HepG2 (cell line): ENCODE results near the gene METTL26. TPM values are rescaled to one million over a fixed set of nuclear protein-coding genes. Genes with fewer than 3 reads are reported as not detected.
A peak's percentile ranks its signal among the peaks of the same experiment; 100 is the strongest.

Source experiments
- ARNT ChIP-seq: fragments of 450-650 bp; IDR thresholded peaks from 2 replicates; pipeline ENCODE4 v1.6.1; 2017
- FOXK1 ChIP-seq: sonication (generic); formaldehyde crosslinking; IDR thresholded peaks from 2 replicates; pipeline ENCODE4 v1.4.0; 2020; ENCODE audit warnings: low read depth, missing genetic modification reagents, borderline replicate concordance
- GLI4 ChIP-seq: sonication (generic); formaldehyde crosslinking; IDR thresholded peaks from 2 replicates; pipeline ENCODE4 v1.5.1; 2020; ENCODE audit warnings: missing genetic modification reagents, mild to moderate bottlenecking, moderate library complexity, borderline replicate concordance
- HOXA5 ChIP-seq: sonication (generic); formaldehyde crosslinking; IDR thresholded peaks from 2 replicates; pipeline ENCODE4 v1.4.0; 2020; ENCODE audit warnings: missing genetic modification reagents
- KDM6A ChIP-seq: IDR thresholded peaks from 2 replicates; pipeline ENCODE4 v1.6.1; 2016; ENCODE audit warnings: low read depth
- NR2F6 ChIP-seq, 2 experiments: IDR thresholded peaks; 2 replicates each; pipeline ENCODE4 v1.6.1; 2016; ENCODE audit warnings: antibody characterized with exemption in 1 of 2, mild to moderate bottlenecking in 1 of 2
- ZNF446 ChIP-seq: sonication (generic); formaldehyde crosslinking; IDR thresholded peaks from 2 replicates; pipeline ENCODE4 v1.5.0; 2020; ENCODE audit warnings: mild to moderate bottlenecking, missing genetic modification reagents
- polyA plus RNA-seq, 8 experiments: library from polyadenylated mRNA; depleted of rRNA in 3 of 8; stranded (reverse) in 7 of 8; unstranded in 1 of 8; fragments of >200 nt; fragmentation: Illumina TruSeq in 4 of 8; extraction: Trizol in 4 of 8; gene quantifications; 2 replicates each; pipeline versions ENCODE4 v1.2.1 to v1.2.3, GENCODE V29; 2011 to 2016; ENCODE audit warnings: low read depth in 4 of 8, missing spikeins in 1 of 8, mixed read lengths in 1 of 8; ENCODE audit not compliant: insufficient read depth in 1 of 8
- total RNA-seq, 5 experiments: library from RNA; depleted of rRNA; stranded (reverse); fragments of >200 nt; fragmentation: Illumina TruSeq; extraction: Trizol; gene quantifications; 2 replicates each; pipeline ENCODE4 v1.2.3, GENCODE V29; 2016; ENCODE audit warnings: low read depth in 1 of 5
- TF ChIP-seq, protein P1 (sequence below): sonication (generic); formaldehyde crosslinking; IDR thresholded peaks from 2 replicates; pipeline ENCODE4 v1.5.1; 2020; ENCODE audit warnings: missing genetic modification reagents, mild to moderate bottlenecking, borderline replicate concordance
- TF ChIP-seq, protein P2 (sequence below): sonication (generic); formaldehyde crosslinking; IDR thresholded peaks from 2 replicates; pipeline ENCODE4 v1.8.0; 2022; ENCODE audit warnings: missing genetic modification reagents, mild to moderate bottlenecking, moderate library complexity, borderline replicate concordance
- TF ChIP-seq, protein P3 (sequence below): sonication (generic); formaldehyde crosslinking; IDR thresholded peaks from 2 replicates; pipeline ENCODE4 v1.4.0; 2020; ENCODE audit warnings: mild to moderate bottlenecking, low read depth, missing genetic modification reagents
- TF ChIP-seq, protein P4 (sequence below): sonication (generic); formaldehyde crosslinking; IDR thresholded peaks from 2 replicates; pipeline ENCODE4 v1.5.1; 2020; ENCODE audit warnings: missing genetic modification reagents, mild to moderate bottlenecking, borderline replicate concordance
- TF ChIP-seq, protein P5 (sequence below): sonication (generic); formaldehyde crosslinking; IDR thresholded peaks from 2 replicates; pipeline ENCODE4 v1.8.1; 2023; ENCODE audit warnings: mild to moderate bottlenecking, inconsistent platforms, moderate library complexity, missing genetic modification reagents, borderline replicate concordance
- TF ChIP-seq, protein P6 (sequence below): sonication (generic); formaldehyde crosslinking; IDR thresholded peaks from 2 replicates; pipeline ENCODE4 v1.4.0; 2020; ENCODE audit warnings: missing genetic modification reagents, low read depth, mild to moderate bottlenecking, borderline replicate concordance
- TF ChIP-seq, protein P7 (sequence below): sonication (generic); formaldehyde crosslinking; IDR thresholded peaks from 2 replicates; pipeline ENCODE4 v1.8.1; 2023; ENCODE audit warnings: mild to moderate bottlenecking, missing genetic modification reagents
- TF ChIP-seq, protein P8 (sequence below): sonication (generic); formaldehyde crosslinking; IDR thresholded peaks from 2 replicates; pipeline ENCODE4 v1.4.0; 2020; ENCODE audit warnings: missing genetic modification reagents

Gene METTL26
- total and polyA plus RNA-seq, 2 of the 13 experiments (the other 11 are each of a cell fraction or from before 2014, with no cell fraction given): 65.5 to 70.1 TPM

DNA sequence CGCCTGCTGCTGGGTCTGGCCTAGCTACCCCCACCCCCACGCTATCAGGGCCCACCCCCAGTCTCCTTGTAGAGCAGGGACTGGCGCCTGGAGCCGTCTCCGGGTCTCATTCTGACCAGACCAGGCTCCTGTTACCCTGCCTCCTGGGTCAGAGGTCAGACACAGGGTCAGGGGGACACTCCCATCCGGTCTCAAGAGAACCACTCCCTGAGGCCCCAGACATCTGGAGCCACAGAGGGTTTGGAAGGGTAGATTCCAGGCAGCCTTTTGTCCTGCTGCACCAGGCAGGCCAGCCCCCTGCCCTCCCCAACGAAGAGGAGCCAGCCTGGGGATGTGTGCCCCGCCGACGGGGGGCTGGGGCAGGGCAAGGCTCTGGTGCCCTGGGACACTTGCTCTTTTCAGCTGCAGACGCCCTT is 6.3 kb downstream of the METTL26 start (continued):
- TF ChIP-seq, protein P1, sequence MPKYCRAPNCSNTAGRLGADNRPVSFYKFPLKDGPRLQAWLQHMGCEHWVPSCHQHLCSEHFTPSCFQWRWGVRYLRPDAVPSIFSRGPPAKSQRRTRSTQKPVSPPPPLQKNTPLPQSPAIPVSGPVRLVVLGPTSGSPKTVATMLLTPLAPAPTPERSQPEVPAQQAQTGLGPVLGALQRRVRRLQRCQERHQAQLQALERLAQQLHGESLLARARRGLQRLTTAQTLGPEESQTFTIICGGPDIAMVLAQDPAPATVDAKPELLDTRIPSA (CRISPR knock-in tag): no peak
- TF ChIP-seq GLI4 (CRISPR knock-in tag) (no peak), ARNT (no peak), FOXK1 (CRISPR knock-in tag) (no peak), NR2F6 (IDR thresholded peaks at IDR 0.05) (peak; percentile 87), NR2F6 (CRISPR knock-in tag; IDR thresholded peaks at IDR 0.05) (peak; percentile 55), HOXA5 (no peak), ZNF446 (no peak), KDM6A (no peak)
- TF ChIP-seq, protein P2, sequence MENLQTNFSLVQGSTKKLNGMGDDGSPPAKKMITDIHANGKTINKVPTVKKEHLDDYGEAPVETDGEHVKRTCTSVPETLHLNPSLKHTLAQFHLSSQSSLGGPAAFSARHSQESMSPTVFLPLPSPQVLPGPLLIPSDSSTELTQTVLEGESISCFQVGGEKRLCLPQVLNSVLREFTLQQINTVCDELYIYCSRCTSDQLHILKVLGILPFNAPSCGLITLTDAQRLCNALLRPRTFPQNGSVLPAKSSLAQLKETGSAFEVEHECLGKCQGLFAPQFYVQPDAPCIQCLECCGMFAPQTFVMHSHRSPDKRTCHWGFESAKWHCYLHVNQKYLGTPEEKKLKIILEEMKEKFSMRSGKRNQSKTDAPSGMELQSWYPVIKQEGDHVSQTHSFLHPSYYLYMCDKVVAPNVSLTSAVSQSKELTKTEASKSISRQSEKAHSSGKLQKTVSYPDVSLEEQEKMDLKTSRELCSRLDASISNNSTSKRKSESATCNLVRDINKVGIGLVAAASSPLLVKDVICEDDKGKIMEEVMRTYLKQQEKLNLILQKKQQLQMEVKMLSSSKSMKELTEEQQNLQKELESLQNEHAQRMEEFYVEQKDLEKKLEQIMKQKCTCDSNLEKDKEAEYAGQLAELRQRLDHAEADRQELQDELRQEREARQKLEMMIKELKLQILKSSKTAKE (CRISPR knock-in tag): 0 out of 2 replicates have a peak, but pooled peaks have one; percentile 68
- TF ChIP-seq, protein P3, sequence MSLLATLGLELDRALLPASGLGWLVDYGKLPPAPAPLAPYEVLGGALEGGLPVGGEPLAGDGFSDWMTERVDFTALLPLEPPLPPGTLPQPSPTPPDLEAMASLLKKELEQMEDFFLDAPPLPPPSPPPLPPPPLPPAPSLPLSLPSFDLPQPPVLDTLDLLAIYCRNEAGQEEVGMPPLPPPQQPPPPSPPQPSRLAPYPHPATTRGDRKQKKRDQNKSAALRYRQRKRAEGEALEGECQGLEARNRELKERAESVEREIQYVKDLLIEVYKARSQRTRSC: no peak
- TF ChIP-seq, protein P4, sequence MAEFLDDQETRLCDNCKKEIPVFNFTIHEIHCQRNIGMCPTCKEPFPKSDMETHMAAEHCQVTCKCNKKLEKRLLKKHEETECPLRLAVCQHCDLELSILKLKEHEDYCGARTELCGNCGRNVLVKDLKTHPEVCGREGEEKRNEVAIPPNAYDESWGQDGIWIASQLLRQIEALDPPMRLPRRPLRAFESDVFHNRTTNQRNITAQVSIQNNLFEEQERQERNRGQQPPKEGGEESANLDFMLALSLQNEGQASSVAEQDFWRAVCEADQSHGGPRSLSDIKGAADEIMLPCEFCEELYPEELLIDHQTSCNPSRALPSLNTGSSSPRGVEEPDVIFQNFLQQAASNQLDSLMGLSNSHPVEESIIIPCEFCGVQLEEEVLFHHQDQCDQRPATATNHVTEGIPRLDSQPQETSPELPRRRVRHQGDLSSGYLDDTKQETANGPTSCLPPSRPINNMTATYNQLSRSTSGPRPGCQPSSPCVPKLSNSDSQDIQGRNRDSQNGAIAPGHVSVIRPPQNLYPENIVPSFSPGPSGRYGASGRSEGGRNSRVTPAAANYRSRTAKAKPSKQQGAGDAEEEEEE: no peak
- TF ChIP-seq, protein P5, sequence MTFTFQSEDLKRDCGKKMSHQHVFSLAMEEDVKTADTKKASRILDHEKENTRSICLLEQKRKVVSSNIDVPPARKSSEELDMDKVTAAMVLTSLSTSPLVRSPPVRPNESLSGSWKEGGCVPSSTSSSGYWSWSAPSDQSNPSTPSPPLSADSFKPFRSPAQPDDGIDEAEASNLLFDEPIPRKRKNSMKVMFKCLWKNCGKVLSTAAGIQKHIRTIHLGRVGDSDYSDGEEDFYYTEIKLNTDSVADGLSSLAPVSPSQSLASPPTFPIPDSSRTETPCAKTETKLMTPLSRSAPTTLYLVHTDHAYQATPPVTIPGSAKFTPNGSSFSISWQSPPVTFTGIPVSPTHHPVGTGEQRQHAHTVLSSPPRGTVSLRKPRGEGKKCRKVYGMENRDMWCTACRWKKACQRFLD (CRISPR knock-in tag): 0 out of 2 replicates have a peak, but pooled peaks have one; percentile 50
- TF ChIP-seq, protein P6, sequence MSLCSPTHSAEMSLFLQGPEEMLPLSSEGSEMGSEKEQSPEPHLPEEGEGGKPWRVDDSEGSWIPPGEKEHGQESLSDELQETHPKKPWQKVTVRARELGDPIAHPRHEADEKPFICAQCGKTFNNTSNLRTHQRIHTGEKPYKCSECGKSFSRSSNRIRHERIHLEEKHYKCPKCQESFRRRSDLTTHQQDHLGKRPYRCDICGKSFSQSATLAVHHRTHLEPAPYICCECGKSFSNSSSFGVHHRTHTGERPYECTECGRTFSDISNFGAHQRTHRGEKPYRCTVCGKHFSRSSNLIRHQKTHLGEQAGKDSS (CRISPR knock-in tag): no peak
- TF ChIP-seq, protein P7, sequence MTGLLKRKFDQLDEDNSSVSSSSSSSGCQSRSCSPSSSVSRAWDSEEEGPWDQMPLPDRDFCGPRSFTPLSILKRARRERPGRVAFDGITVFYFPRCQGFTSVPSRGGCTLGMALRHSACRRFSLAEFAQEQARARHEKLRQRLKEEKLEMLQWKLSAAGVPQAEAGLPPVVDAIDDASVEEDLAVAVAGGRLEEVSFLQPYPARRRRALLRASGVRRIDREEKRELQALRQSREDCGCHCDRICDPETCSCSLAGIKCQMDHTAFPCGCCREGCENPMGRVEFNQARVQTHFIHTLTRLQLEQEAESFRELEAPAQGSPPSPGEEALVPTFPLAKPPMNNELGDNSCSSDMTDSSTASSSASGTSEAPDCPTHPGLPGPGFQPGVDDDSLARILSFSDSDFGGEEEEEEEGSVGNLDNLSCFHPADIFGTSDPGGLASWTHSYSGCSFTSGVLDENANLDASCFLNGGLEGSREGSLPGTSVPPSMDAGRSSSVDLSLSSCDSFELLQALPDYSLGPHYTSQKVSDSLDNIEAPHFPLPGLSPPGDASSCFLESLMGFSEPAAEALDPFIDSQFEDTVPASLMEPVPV (CRISPR knock-in tag): no peak
- TF ChIP-seq, protein P8, sequence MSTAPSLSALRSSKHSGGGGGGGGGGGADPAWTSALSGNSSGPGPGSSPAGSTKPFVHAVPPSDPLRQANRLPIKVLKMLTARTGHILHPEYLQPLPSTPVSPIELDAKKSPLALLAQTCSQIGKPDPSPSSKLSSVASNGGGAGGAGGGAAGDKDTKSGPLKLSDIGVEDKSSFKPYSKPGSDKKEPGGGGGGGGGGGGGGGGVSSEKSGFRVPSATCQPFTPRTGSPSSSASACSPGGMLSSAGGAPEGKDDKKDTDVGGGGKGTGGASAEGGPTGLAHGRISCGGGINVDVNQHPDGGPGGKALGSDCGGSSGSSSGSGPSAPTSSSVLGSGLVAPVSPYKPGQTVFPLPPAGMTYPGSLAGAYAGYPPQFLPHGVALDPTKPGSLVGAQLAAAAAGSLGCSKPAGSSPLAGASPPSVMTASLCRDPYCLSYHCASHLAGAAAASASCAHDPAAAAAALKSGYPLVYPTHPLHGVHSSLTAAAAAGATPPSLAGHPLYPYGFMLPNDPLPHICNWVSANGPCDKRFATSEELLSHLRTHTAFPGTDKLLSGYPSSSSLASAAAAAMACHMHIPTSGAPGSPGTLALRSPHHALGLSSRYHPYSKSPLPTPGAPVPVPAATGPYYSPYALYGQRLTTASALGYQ (CRISPR knock-in tag): no peak
